ENCODE measurements around the gene GRM2. TPM values are rescaled to one million over a fixed set of nuclear protein-coding genes. Genes with fewer than 3 reads are reported as not detected.

Gene GRM2
- 0.03 TPM for total RNA-seq
- long read RNA-seq = 0 reads

- intact Hi-C loops (cut with DNase I) = no loop called here
- DNase-seq (ENCODE audit: missing footprints) = peak; percentile 81
- peak; percentile 83 for ATAC-seq
Measured at GRCh38 chr3:51706788-51707731, at the start of gene GRM2. Gene GRM2, plus strand, starts transcription at chr3:51707068. Its CDS starts 1,916 bp downstream, at chr3:51708984.

GRCh38 chr3:51657234-51657633 lies 49.6 kb upstream of the GRM2 start:
- DNase-seq (ENCODE audit: missing footprints) (no peak), ATAC-seq (no peak)
- intact Hi-C loops (cut with DNase I) = no loop called here

- intact Hi-C loops (cut with DNase I) = no loop called here
- no peak for DNase-seq (ENCODE audit: missing footprints)
- no peak for ATAC-seq
Measured at GRCh38 chr3:51659942-51660341, 46.9 kb upstream of the GRM2 start.

GRCh38 chr3:51662456-51662855 lies 44.4 kb upstream of the GRM2 start:
- intact Hi-C loops (cut with DNase I) = no loop called here
- DNase-seq (ENCODE audit: missing footprints) = no peak

GRCh38 chr3:51668756-51669155 lies 38.1 kb upstream of the GRM2 start:
- intact Hi-C loops (cut with DNase I) = loop anchor here (1.0 kb wide), 1 partner anchor 166 kb away; no protein-coding TSS in a partner anchor
- no peak for DNase-seq (ENCODE audit: missing footprints)

More at GRCh38 chr3:51662456-51662855, 44.4 kb upstream of the GRM2 start:
- no peak for ATAC-seq

GRCh38 chr3:51669241-51670052 lies 37.4 kb upstream of the GRM2 start:
- DNase-seq (ENCODE audit: missing footprints) = peak; percentile 92
- intact Hi-C loops (cut with DNase I) = loop anchor here (1.0 to 5.0 kb wide), 2 partner anchors 167 to 282 kb away; partner anchors contain the start of gene MANF
- peak; percentile 47 for ATAC-seq

More at GRCh38 chr3:51668756-51669155, 38.1 kb upstream of the GRM2 start:
- ATAC-seq = no peak

GRCh38 chr3:51670053-51670822 lies 36.6 kb upstream of the GRM2 start:
- no peak for ATAC-seq
- intact Hi-C loops (cut with DNase I) = loop anchor here (5.0 kb wide), 1 partner anchor 283 kb away; the partner anchor contains the start of gene MANF
- DNase-seq (ENCODE audit: missing footprints) = no peak

GRCh38 chr3:51670823-51671733 lies 35.8 kb upstream of the GRM2 start, which contains the start of gene TEX264:
Gene TEX264, plus strand, starts transcription at chr3:51671252. Its CDS starts 3,053 bp downstream, at chr3:51674305.
- DNase-seq (ENCODE audit: missing footprints) (peak; percentile 97), ATAC-seq (peak; percentile 95)
- intact Hi-C loops (cut with DNase I) = loop anchor here (5.0 kb wide), 1 partner anchor 284 kb away; the partner anchor contains the start of gene MANF

- intact Hi-C loops (cut with DNase I) = loop anchor here (5.0 kb wide), 1 partner anchor 285 kb away; the partner anchor contains the start of gene MANF
- DNase-seq (ENCODE audit: missing footprints) (peak; percentile 87), ATAC-seq (peak; percentile 82)
Measured at GRCh38 chr3:51671734-51672475, 35.0 kb upstream of the GRM2 start.

GRCh38 chr3:51673181-51673801 lies 33.6 kb upstream of the GRM2 start:
- intact Hi-C loops (cut with DNase I) = loop anchor here (5.0 kb wide), 1 partner anchor 286 kb away; the partner anchor contains the start of gene MANF
- ATAC-seq = no peak
- no peak for DNase-seq (ENCODE audit: missing footprints)

GRCh38 chr3:51673802-51674654 lies 32.8 kb upstream of the GRM2 start:
- ATAC-seq = no peak
- no peak for DNase-seq (ENCODE audit: missing footprints)
- intact Hi-C loops (cut with DNase I) = loop anchor here (5.0 kb wide), 1 partner anchor 287 kb away; the partner anchor contains the start of gene MANF

GRCh38 chr3:51675201-51675611 lies 31.7 kb upstream of the GRM2 start:
- DNase-seq (ENCODE audit: missing footprints) (no peak), ATAC-seq (no peak)
- intact Hi-C loops (cut with DNase I) = no loop called here

- DNase-seq (ENCODE audit: missing footprints) (no peak), ATAC-seq (no peak)
- intact Hi-C loops (cut with DNase I) = no loop called here
Measured at GRCh38 chr3:51676102-51676640, 30.7 kb upstream of the GRM2 start.

GRCh38 chr3:51677358-51677757 lies 29.5 kb upstream of the GRM2 start:
- intact Hi-C loops (cut with DNase I) = no loop called here
- no peak for ATAC-seq

GRCh38 chr3:51678186-51678585 lies 28.7 kb upstream of the GRM2 start:
- ATAC-seq = no peak
- intact Hi-C loops (cut with DNase I) = no loop called here

More at GRCh38 chr3:51677358-51677757, 29.5 kb upstream of the GRM2 start:
- no peak for DNase-seq (ENCODE audit: missing footprints)

More at GRCh38 chr3:51678186-51678585, 28.7 kb upstream of the GRM2 start:
- no peak for DNase-seq (ENCODE audit: missing footprints)
